ENCODE results near the gene AHRR. TPM values are rescaled to one million over a fixed set of nuclear protein-coding genes. Genes with fewer than 3 reads are reported as not detected.

The AHRR gene
- total RNA-seq, 1 donor from 2014 or later, result 6.1 TPM

GRCh38 chr5:343461-344401 is 22.2 kb downstream of the AHRR start:
- H3K27me3 Mint-ChIP-seq, result peaks cover 50% of the 10 kb centered on the region
- TF ChIP-seq CTCF (IDR thresholded peaks at IDR 0.05), result no peak
- peak overlapping the region; percentile 61 for H3K4me3 Mint-ChIP-seq
- ChIA-PET CTCF (no interaction called here), POLR2A (no interaction called here)
- intact Hi-C loops (cut with micrococcal nuclease), result no loop called here
- ATAC-seq (ENCODE audit: low read depth), result peak; percentile 42
- no peak overlapping the region for H3K27ac Mint-ChIP-seq
- DNase-seq, result no peak
- no peaks in the 10 kb centered on the region for H3K36me3 Mint-ChIP-seq (ENCODE audit: low read depth)
- peaks cover 6% of the 10 kb centered on the region for H3K4me1 Mint-ChIP-seq
- no peaks in the 10 kb centered on the region for H3K9me3 Mint-ChIP-seq

GRCh38 chr5:344668-345067 is 23.2 kb downstream of the AHRR start:
- POLR2A ChIA-PET, result interaction anchor here (0.6 kb wide), 1 partner anchor 51 kb away, joined by 4 read pairs; no protein-coding TSS in a partner anchor
- peaks cover 49% of the 10 kb centered on the region for H3K27me3 Mint-ChIP-seq
- no peak overlapping the region for H3K4me3 Mint-ChIP-seq
- TF ChIP-seq CTCF (IDR thresholded peaks at IDR 0.05), result no peak
- no peaks in the 10 kb centered on the region for H3K36me3 Mint-ChIP-seq (ENCODE audit: low read depth)
- intact Hi-C loops (cut with micrococcal nuclease), result no loop called here
- H3K4me1 Mint-ChIP-seq, result peaks cover 6% of the 10 kb centered on the region
- ATAC-seq (ENCODE audit: low read depth), result no peak
- no peaks in the 10 kb centered on the region for H3K9me3 Mint-ChIP-seq
- H3K27ac Mint-ChIP-seq, result no peak overlapping the region
- DNase-seq, result no peak
- CTCF ChIA-PET, result no interaction called here

- H3K9me3 Mint-ChIP-seq, result no peaks in the 10 kb centered on the region
- CTCF ChIA-PET, result no interaction called here
- no peaks in the 10 kb centered on the region for H3K36me3 Mint-ChIP-seq (ENCODE audit: low read depth)
- TF ChIP-seq CTCF (IDR thresholded peaks at IDR 0.05), result no peak
- no peak overlapping the region for H3K4me3 Mint-ChIP-seq
- POLR2A ChIA-PET, result no interaction called here
- ATAC-seq (ENCODE audit: low read depth) (no peak), DNase-seq (no peak)
- H3K27me3 Mint-ChIP-seq, result peaks cover 46% of the 10 kb centered on the region
- H3K27ac Mint-ChIP-seq, result no peak overlapping the region
- peaks cover 6% of the 10 kb centered on the region for H3K4me1 Mint-ChIP-seq
- intact Hi-C loops (cut with micrococcal nuclease), result no loop called here
Measured at GRCh38 chr5:345404-346195, 24.1 kb downstream of the AHRR start.

GRCh38 chr5:346229-346935 is 24.9 kb downstream of the AHRR start:
- ATAC-seq (ENCODE audit: low read depth), result no peak
- CTCF ChIA-PET, result no interaction called here
- H3K36me3 Mint-ChIP-seq (ENCODE audit: low read depth), result no peaks in the 10 kb centered on the region

More at GRCh38 chr5:346229-346935, 24.9 kb downstream of the AHRR start:
- no peak overlapping the region for H3K27ac Mint-ChIP-seq
- POLR2A ChIA-PET, result no interaction called here
- H3K9me3 Mint-ChIP-seq, result no peaks in the 10 kb centered on the region
- H3K27me3 Mint-ChIP-seq, result peaks cover 46% of the 10 kb centered on the region
- peaks cover 6% of the 10 kb centered on the region for H3K4me1 Mint-ChIP-seq
- intact Hi-C loops (cut with micrococcal nuclease), result no loop called here
- no peak for TF ChIP-seq CTCF (IDR thresholded peaks at IDR 0.05)
- DNase-seq, result no peak
- no peak overlapping the region for H3K4me3 Mint-ChIP-seq

All from activated B cell treated with CpG ODN at 0.5 μM for 24 hours (primary cell).